Femur (tissue), 1 donor: ENCODE measurements around the gene FLT1.

Source experiments
- DNase-seq: peaks from one replicate; pipeline ENCODE4 v3.0.0-alpha.2; 2017

FLT1 gene

DNA sequence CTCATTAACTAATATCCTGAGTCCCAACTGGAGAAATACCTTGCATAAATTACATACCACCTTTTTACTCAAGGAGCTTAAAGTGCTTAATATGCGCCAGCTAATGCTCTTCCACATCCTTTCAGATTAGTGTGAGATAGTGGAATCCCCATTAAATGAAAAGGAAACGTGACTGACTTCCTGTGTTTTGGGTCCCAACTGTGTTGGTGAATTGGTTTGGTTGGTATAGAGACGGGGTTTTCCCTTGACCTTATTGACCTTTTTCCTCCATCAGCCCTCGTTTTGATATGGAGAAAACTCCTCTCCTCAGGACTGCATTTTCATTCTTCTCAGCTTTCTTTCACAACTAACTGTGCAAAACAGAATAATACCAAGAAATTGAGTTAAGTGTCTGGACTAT, 193.1 kb downstream of the FLT1 start:
- no peak for DNase-seq

- DNase-seq, result no peak
Observed at GRCh38 chr13:28299916-28300315, 195.0 kb downstream of the FLT1 start.

- no peak for DNase-seq
Observed at GRCh38 chr13:28297341-28297740, 197.6 kb downstream of the FLT1 start.

- no peak for DNase-seq
Observed at GRCh38 chr13:28286263-28286662, 208.7 kb downstream of the FLT1 start.

- DNase-seq, result no peak
Observed at GRCh38 chr13:28283600-28283999, 211.3 kb downstream of the FLT1 start.

DNA sequence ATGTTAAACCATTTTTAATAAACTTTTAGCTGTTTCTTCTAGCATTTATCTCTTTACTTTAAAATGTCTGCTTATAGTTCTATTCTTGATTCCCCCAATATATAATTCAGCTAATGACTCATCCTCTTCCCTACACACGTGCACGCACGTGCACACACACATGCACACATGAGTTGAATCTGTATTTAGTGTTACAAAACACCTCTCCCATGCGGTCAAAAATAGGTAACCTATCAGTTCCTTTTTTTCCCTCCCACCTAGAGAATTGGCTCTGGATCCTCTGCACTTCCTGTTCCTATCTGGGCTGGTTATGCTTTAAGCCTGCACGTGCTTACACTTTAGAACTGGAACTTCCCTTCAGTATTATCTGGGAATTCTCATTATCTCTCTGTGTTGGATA, 212.5 kb downstream of the FLT1 start:
- DNase-seq, result no peak

DNA sequence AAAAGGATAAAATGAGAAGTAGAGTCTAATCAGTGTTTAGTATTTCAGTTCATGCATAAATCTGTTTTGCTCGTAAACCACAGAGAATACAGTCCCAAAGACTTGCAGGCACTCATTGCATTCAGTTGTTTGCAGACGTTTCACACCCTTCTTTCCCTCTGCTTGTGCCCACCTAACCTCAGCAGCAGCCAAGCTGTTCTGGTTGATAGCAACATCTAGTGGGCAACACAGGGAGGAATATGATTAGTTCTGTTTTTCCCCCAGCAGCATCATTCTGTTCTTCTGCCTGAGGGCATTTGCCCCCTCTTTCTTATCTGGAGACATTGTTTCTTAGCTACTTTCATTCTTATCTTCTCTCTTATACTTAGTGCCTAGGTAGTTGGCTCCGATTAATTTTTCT, 221.0 kb downstream of the FLT1 start:
- DNase-seq, result no peak

GRCh38 chr13:28271056-28271840, 223.7 kb downstream of the FLT1 start:
- no peak for DNase-seq

DNA sequence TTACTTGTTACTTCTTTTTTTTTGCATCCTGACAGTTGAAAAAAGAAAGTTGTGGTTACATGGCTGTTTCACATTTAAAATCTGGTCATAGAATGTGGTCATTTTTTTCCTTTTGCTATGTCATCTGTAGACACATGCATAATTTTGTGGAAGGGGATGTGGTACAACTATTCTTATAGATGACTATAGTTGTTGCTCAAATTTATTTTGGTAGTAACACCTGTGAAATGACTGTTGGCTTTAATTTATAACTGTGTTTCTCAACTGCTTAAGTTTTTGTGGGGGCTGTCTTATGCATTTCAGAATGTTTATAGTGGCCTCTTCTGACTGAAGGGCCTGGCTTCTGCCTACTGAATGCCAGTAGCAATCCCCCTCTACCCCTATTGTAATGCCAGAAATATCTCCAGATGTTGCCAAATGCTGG, 226.1 kb downstream of the FLT1 start:
- no peak for DNase-seq

DNA sequence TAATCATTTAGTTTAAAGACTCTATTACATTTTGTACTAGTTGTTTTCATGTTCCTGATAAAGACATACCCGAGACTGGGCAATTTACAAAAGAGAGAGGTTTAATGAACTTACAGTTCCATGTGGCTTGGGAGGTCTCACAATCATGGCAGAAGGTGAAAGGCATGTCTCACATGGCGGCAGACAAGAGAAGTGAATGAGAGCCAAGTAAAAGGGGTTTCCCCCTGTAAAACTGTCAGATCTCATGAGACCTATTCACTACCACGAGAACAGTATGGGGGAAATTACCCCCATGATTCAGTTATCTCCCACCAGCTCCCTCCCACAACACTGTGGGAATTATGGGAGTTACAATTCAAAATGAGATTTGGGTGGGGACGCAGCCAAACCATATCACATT, 227.4 kb downstream of the FLT1 start:
- no peak for DNase-seq

GRCh38 chr13:28258417-28258816, 236.5 kb downstream of the FLT1 start:
- DNase-seq, result no peak

- DNase-seq, result no peak
Observed at GRCh38 chr13:28257305-28257704, 237.6 kb downstream of the FLT1 start.

DNA sequence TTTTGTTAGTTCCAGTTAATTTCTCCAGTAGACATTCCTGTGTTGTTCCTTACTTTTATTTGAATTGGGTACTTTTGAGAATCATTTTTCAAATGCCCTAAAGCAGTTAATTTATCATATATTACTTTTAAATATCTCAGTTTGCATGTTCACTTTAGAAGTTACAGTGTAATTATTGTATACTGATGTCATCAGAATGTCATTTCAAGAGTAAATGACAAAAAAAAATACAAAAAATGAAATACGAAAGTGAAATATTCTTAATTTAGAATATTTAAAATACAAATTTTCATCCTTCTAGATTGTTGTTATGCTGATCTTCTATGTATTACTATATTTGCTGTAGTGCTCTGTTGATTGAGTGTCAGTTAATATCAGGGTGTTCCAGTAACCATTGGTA, 242.4 kb downstream of the FLT1 start:
- DNase-seq, result no peak

GRCh38 chr13:28251466-28251865, 243.5 kb downstream of the FLT1 start:
- DNase-seq, result no peak

DNA sequence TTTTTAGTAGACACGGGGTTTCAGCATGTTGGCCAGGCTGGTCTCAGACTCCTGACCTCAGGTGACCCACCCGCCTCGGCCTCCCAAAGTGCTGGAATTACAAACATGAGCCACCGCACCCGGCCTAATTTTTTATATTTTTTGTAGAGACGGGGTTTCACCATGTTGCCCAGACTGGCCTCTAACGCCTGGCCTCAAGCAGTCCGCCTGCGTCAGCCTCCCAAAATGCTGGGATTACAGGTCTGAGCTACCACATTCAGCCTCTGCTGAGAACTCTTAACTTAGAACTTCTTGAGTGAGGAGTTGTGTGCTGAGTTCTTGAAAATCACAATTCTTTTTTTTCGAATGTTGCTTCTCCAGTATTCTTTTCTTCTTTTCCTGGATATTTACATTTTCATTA, 244.4 kb downstream of the FLT1 start:
- DNase-seq, result no peak
